HepG2 (cell line): Measurements from ENCODE around the gene POLA1. TPM values are rescaled to one million over a fixed set of nuclear protein-coding genes. Genes with fewer than 3 reads are reported as not detected.
A peak's percentile ranks its signal among the peaks of the same experiment; 100 is the strongest.

Experiments used
- AGO1 ChIP-seq: fragments of 200-400 bp; formaldehyde crosslinking; IDR thresholded peaks from 2 replicates; pipeline ENCODE4 v1.6.1; 2017; ENCODE audit warnings: mild to moderate bottlenecking, low read depth, low read length, moderate library complexity; ENCODE audit not compliant: poor library complexity, severe bottlenecking
- DNMT1 ChIP-seq: sonication (generic); formaldehyde crosslinking; IDR thresholded peaks from 2 replicates; pipeline ENCODE4 v1.5.1; 2020; ENCODE audit warnings: mild to moderate bottlenecking, missing genetic modification reagents
- FOXJ3 ChIP-seq: sonication (generic); formaldehyde crosslinking; IDR thresholded peaks from 2 replicates; pipeline ENCODE4 v1.4.0; 2020; ENCODE audit warnings: missing genetic modification reagents, mild to moderate bottlenecking, borderline replicate concordance
- GLI4 ChIP-seq: sonication (generic); formaldehyde crosslinking; IDR thresholded peaks from 2 replicates; pipeline ENCODE4 v1.5.1; 2020; ENCODE audit warnings: missing genetic modification reagents, mild to moderate bottlenecking, moderate library complexity, borderline replicate concordance
- HES4 ChIP-seq: sonication (generic); formaldehyde crosslinking; IDR thresholded peaks from 2 replicates; pipeline ENCODE4 v1.9.0; 2021; ENCODE audit warnings: mild to moderate bottlenecking, missing genetic modification reagents, borderline replicate concordance
- MAF1 ChIP-seq: sonication (generic); formaldehyde crosslinking; IDR thresholded peaks from 2 replicates; pipeline ENCODE4 v1.5.0; 2020; ENCODE audit warnings: missing genetic modification reagents, borderline replicate concordance
- MBNL3 ChIP-seq: fragments of 250-450 bp; sonication (Bioruptor Pico); conservative IDR thresholded peaks from 2 replicates; pipeline ENCODE4 v1.8.0; 2022; ENCODE audit warnings: mild to moderate bottlenecking, inconsistent platforms
- MED13 ChIP-seq: sonication (generic); formaldehyde crosslinking; IDR thresholded peaks from 2 replicates; pipeline ENCODE4 v1.5.0; 2020; ENCODE audit warnings: missing genetic modification reagents
- MEF2D ChIP-seq: sonication (generic); formaldehyde crosslinking; IDR thresholded peaks from 2 replicates; pipeline ENCODE4 v1.5.1; 2020; ENCODE audit warnings: mild to moderate bottlenecking, missing genetic modification reagents
- NFKBIZ ChIP-seq: IDR thresholded peaks from 2 replicates; pipeline ENCODE4 v1.6.1; 2018; ENCODE audit warnings: missing genetic modification reagents, missing compliant biosample characterization
- RAD21 ChIP-seq: fragments of 450-650 bp; formaldehyde crosslinking; IDR thresholded peaks from 2 replicates; pipeline ENCODE4 v1.5.0; 2020; ENCODE audit warnings: mild to moderate bottlenecking
- RFX5 ChIP-seq: IDR thresholded peaks from 2 replicates; pipeline ENCODE4 v1.6.1; 2011; ENCODE audit warnings: low read depth, low read length, improper control_type of control experiment
- SATB2 ChIP-seq: sonication (generic); formaldehyde crosslinking; IDR thresholded peaks from 2 replicates; pipeline ENCODE4 v1.5.0; 2020; ENCODE audit warnings: missing genetic modification reagents
- SIX4 ChIP-seq: sonication (generic); formaldehyde crosslinking; IDR thresholded peaks from 2 replicates; pipeline ENCODE4 v1.4.0; 2020; ENCODE audit warnings: missing genetic modification reagents
- SMC3 ChIP-seq: IDR thresholded peaks from 2 replicates; pipeline ENCODE4 v1.6.1; 2011; ENCODE audit warnings: low read length, improper control_type of control experiment
- XRCC5 ChIP-seq: fragments of 200-400 bp; formaldehyde crosslinking; optimal IDR thresholded peaks from 2 replicates; pipeline ENCODE3; 2017; ENCODE audit warnings: mild to moderate bottlenecking, low read length
- ZBTB20 ChIP-seq: sonication (generic); formaldehyde crosslinking; IDR thresholded peaks from 2 replicates; pipeline ENCODE4 v1.8.1; 2023; ENCODE audit warnings: missing genetic modification reagents, low read depth, mild to moderate bottlenecking, borderline replicate concordance
- ZNF225 ChIP-seq: sonication (generic); formaldehyde crosslinking; IDR thresholded peaks from 2 replicates; pipeline ENCODE4 v1.4.0; 2020; ENCODE audit warnings: mild to moderate bottlenecking, missing genetic modification reagents
- ZNF670 ChIP-seq: sonication (generic); formaldehyde crosslinking; IDR thresholded peaks from 2 replicates; pipeline ENCODE4 v1.8.0; 2022; ENCODE audit warnings: mild to moderate bottlenecking, missing genetic modification reagents, borderline replicate concordance
- ZNF781 ChIP-seq: sonication (generic); formaldehyde crosslinking; IDR thresholded peaks from 2 replicates; pipeline ENCODE4 v1.5.1; 2020; ENCODE audit warnings: borderline replicate concordance, mild to moderate bottlenecking, missing genetic modification reagents; ENCODE audit errors: not compliant biosample characterization
- ZNF841 ChIP-seq: sonication (generic); formaldehyde crosslinking; IDR thresholded peaks from 2 replicates; pipeline ENCODE4 v1.8.1; 2023; ENCODE audit warnings: missing genetic modification reagents, borderline replicate concordance
- polyA plus RNA-seq, 8 experiments: library from polyadenylated mRNA; depleted of rRNA in 3 of 8; stranded (reverse) in 7 of 8; unstranded in 1 of 8; fragments of >200 nt; fragmentation: Illumina TruSeq in 4 of 8; extraction: Trizol in 4 of 8; gene quantifications; 2 replicates each; pipeline versions ENCODE4 v1.2.1 to v1.2.3, GENCODE V29; 2011 to 2016; ENCODE audit warnings: low read depth in 4 of 8, missing spikeins in 1 of 8, mixed read lengths in 1 of 8; ENCODE audit not compliant: insufficient read depth in 1 of 8
- total RNA-seq, 5 experiments: library from RNA; depleted of rRNA; stranded (reverse); fragments of >200 nt; fragmentation: Illumina TruSeq; extraction: Trizol; gene quantifications; 2 replicates each; pipeline ENCODE4 v1.2.3, GENCODE V29; 2016; ENCODE audit warnings: low read depth in 1 of 5

The POLA1 gene
- total and polyA plus RNA-seq, 2 of the 13 experiments (the other 11 are each of a cell fraction or from before 2014, with no cell fraction given), result 3.3 to 26.5 TPM

DNA sequence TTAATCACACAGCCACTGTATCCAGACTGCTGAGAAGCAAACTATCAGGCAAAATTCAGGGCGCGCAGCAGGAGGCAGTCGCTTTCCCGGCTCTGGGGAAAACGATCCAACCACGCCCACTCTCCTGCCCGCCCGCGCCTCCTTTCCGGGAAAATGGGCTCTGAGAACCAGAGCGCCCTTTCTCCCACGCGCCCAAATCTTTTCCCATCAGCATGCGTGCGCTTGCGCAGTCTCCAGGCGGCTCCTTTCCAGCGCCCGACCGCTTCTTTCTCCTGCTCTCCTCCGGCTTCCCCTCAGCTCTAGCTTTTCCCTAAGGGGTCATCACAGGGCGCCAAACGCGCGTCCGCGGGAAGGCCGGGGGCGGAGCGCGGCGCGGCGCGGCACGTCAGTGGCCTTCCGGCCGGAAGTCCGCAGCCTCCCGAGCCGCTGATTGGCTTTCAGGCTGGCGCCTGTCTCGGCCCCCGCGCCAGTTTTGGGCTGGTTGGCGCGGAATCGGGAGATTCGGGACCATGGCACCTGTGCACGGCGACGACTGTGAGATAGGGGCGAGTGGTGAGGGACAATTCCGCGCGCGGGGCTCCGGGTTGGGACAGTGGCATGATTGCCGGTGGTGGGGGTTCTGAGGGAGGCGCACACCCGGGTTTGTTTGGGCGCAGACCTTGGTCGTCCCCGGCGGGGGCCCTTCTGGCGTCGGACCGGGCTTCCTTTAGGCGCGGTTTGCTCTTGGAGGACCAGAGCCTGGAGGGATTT, at the start of gene POLA1 (continued):
- TF ChIP-seq ZNF670 (CRISPR knock-in tag), result 0 out of 2 replicates have a peak, but pooled peaks have one; percentile 28
- no peak for TF ChIP-seq ZNF225 (CRISPR knock-in tag)
- TF ChIP-seq AGO1, result no peak
- TF ChIP-seq DNMT1, result no peak
- TF ChIP-seq MAF1 (CRISPR knock-in tag), result no peak
- no peak for TF ChIP-seq NFKBIZ (CRISPR knock-in tag)
- TF ChIP-seq MBNL3, result no peak
- TF ChIP-seq XRCC5, result peak; percentile 74
- no peak for TF ChIP-seq ZNF841 (CRISPR knock-in tag)
- 0 out of 2 replicates have a peak, but pooled peaks have one; percentile 10 for TF ChIP-seq RAD21
- TF ChIP-seq SIX4 (CRISPR knock-in tag), result no peak
- TF ChIP-seq MEF2D (CRISPR knock-in tag), result no peak
- no peak for TF ChIP-seq SMC3
- no peak for TF ChIP-seq ZBTB20 (CRISPR knock-in tag)
- TF ChIP-seq SATB2 (CRISPR knock-in tag), result no peak
- TF ChIP-seq FOXJ3 (CRISPR knock-in tag), result no peak
- TF ChIP-seq HES4 (CRISPR knock-in tag), result no peak; the same call in 1 of the 2 replicates
- no peak for TF ChIP-seq RFX5
- TF ChIP-seq MED13 (CRISPR knock-in tag), result no peak
- TF ChIP-seq ZNF781 (CRISPR knock-in tag), result no peak
- TF ChIP-seq GLI4 (CRISPR knock-in tag), result no peak
